Suprapubic skin (tissue), 4 donors: ENCODE measurements around the gene SETDB2. TPM values are rescaled to one million over a fixed set of nuclear protein-coding genes. Genes with fewer than 3 reads are reported as not detected.
A peak's percentile ranks its signal among the peaks of the same experiment; 100 is the strongest.

ENCODE experiments used
- DNase-seq, 2 donors: peaks; one replicate each; pipeline ENCODE4 v3.0.0-alpha.2; 2019; ENCODE audit warnings: low spot score in 2 of 2
- H3K27ac ChIP-seq: fragments of 200-600 bp; sonication (generic); one replicate; pipeline ENCODE4 v1.5.1; 2019
- H3K27me3 ChIP-seq: fragments of 200-600 bp; sonication (generic); one replicate; pipeline ENCODE4 v1.5.1; 2019
- H3K36me3 ChIP-seq: fragments of 200-600 bp; sonication (generic); one replicate; pipeline ENCODE4 v1.5.1; 2019
- H3K4me1 ChIP-seq: fragments of 200-600 bp; sonication (generic); one replicate; pipeline ENCODE4 v1.5.1; 2019
- H3K4me3 ChIP-seq: fragments of 200-600 bp; sonication (generic); one replicate; pipeline ENCODE4 v1.5.1; 2019; ENCODE audit warnings: mild to moderate bottlenecking
- H3K9me3 ChIP-seq: fragments of 200-600 bp; sonication (generic); one replicate; pipeline ENCODE4 v1.5.1; 2019
- EP300 ChIP-seq: sonication (generic); formaldehyde crosslinking; IDR thresholded peaks from one replicate; pipeline ENCODE4 v1.6.1; 2017; ENCODE audit warnings: antibody characterized with exemption
- POLR2A ChIP-seq, 2 donors: fragments of 450-650 bp; IDR thresholded peaks; one replicate each; pipeline ENCODE4 v1.6.1; 2017; ENCODE audit warnings: antibody characterized with exemption in 2 of 2, mild to moderate bottlenecking in 2 of 2, moderate library complexity in 2 of 2
- POLR2AphosphoS5 ChIP-seq, 3 donors: sonication (generic); formaldehyde crosslinking; IDR thresholded peaks; one replicate each; pipeline ENCODE4 v1.6.1; 2017; ENCODE audit warnings: antibody characterized with exemption in 3 of 3
- WGBS: methylation state at CpG from one replicate; pipeline ENCODE4 v1.1.5; 2018; 5-methylcytosine and 5-hydroxymethylcytosine counted together
- total RNA-seq, 4 donors: library from RNA; depleted of rRNA; stranded (reverse); fragments of >200 nt; gene quantifications; one replicate each; pipeline ENCODE4 v1.1.0, GENCODE V29; 2016
- TF ChIP-seq, protein P1 (sequence below), 2 donors: fragments of 200-600 bp in 1 of 2; fragments of 450-650 bp in 1 of 2; sonication (generic) in 1 of 2; IDR thresholded peaks; one replicate each; pipeline ENCODE4 v1.5.1; 2016 to 2019; ENCODE audit warnings: antibody characterized with exemption in 2 of 2, mild to moderate bottlenecking in 1 of 2, moderate library complexity in 1 of 2

Gene SETDB2
- total RNA-seq, 4 donors from 2014 or later: 5.3 to 19.8 (median 11.0) TPM

- Histone ChIP-seq H3K27me3 (no peaks in the 10 kb centered on the region), H3K9me3 (no peaks in the 10 kb centered on the region), H3K4me3 (peak overlapping the region; percentile 70), H3K4me1 (peaks cover 38% of the 10 kb centered on the region), H3K36me3 (no peaks in the 10 kb centered on the region), H3K27ac (peak overlapping the region; percentile 93)
- TF ChIP-seq POLR2A (IDR thresholded peaks at IDR 0.05): peak in 1 of 2 donors; percentile 45
- TF ChIP-seq, protein P1, sequence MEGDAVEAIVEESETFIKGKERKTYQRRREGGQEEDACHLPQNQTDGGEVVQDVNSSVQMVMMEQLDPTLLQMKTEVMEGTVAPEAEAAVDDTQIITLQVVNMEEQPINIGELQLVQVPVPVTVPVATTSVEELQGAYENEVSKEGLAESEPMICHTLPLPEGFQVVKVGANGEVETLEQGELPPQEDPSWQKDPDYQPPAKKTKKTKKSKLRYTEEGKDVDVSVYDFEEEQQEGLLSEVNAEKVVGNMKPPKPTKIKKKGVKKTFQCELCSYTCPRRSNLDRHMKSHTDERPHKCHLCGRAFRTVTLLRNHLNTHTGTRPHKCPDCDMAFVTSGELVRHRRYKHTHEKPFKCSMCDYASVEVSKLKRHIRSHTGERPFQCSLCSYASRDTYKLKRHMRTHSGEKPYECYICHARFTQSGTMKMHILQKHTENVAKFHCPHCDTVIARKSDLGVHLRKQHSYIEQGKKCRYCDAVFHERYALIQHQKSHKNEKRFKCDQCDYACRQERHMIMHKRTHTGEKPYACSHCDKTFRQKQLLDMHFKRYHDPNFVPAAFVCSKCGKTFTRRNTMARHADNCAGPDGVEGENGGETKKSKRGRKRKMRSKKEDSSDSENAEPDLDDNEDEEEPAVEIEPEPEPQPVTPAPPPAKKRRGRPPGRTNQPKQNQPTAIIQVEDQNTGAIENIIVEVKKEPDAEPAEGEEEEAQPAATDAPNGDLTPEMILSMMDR (IDR thresholded peaks at IDR 0.05): no peak
- TF ChIP-seq EP300: no peak
- WGBS: under 1% methylated on average over 19 of the region's 29 CpGs
- no peak for DNase-seq
Observed at GRCh38 chr13:49444524-49445395, 686 bp downstream of the SETDB2 start.

DNA sequence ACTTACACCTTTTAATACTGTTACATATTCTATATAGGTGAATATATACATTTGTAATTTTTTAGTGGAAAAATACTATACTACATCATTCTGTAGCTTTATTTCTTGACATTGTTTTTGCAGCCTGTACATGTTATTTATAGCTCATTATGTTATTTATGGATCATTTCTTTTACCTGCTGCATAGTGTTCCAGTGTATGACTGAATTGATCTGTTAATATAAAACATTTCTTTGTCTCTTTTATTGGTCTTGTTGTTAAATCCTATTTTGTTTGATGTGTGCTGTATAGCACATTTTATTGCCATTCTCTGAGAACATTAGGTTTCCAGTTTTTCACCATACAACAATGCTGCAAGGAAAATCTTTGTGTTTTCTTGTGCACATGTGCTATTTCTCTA is 2.4 kb downstream of the SETDB2 start:
- no peaks in the 10 kb centered on the region for H3K9me3 ChIP-seq
- H3K27me3 ChIP-seq: no peaks in the 10 kb centered on the region
- DNase-seq: no peak
- no peak overlapping the region for H3K4me3 ChIP-seq
- peaks cover 38% of the 10 kb centered on the region for H3K4me1 ChIP-seq
- no peak for TF ChIP-seq EP300
- no peak for TF ChIP-seq POLR2A (IDR thresholded peaks at IDR 0.05)
- no peak for TF ChIP-seq POLR2AphosphoS5 (IDR thresholded peaks at IDR 0.05)
- TF ChIP-seq, protein P1 (IDR thresholded peaks at IDR 0.05): no peak
- no peaks in the 10 kb centered on the region for H3K36me3 ChIP-seq
- no peak overlapping the region for H3K27ac ChIP-seq

DNA sequence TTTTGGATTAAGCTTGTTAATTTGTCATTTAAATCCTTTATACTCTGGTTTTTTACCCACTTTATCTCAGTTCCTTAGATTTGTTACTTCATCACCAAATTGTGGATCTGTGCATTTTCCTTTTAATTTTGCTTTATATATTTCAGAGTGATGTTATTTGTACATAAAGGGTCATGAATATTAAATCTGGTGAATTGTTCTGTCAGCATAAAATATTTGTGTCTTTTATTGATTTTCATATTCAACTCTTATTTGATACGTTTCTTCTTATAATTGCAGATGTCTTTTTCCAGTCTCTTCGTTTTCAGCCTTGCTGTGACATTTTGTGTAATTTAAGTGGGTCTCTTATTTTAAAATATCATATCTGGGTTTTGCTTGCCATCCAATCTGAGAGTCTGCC is 4.7 kb downstream of the SETDB2 start:
- no peak for DNase-seq
- no peak for TF ChIP-seq EP300
- TF ChIP-seq POLR2A (IDR thresholded peaks at IDR 0.05): no peak
- TF ChIP-seq, protein P1 (IDR thresholded peaks at IDR 0.05): no peak
- no peak for TF ChIP-seq POLR2AphosphoS5 (IDR thresholded peaks at IDR 0.05)
- WGBS: 100% methylated on average over 2 of the region's 2 CpGs
- no peak overlapping the region for H3K27ac ChIP-seq
- H3K9me3 ChIP-seq: no peaks in the 10 kb centered on the region
- H3K4me3 ChIP-seq: no peak overlapping the region
- H3K27me3 ChIP-seq: no peaks in the 10 kb centered on the region
- H3K4me1 ChIP-seq: peaks cover 30% of the 10 kb centered on the region
- H3K36me3 ChIP-seq: no peaks in the 10 kb centered on the region

DNA sequence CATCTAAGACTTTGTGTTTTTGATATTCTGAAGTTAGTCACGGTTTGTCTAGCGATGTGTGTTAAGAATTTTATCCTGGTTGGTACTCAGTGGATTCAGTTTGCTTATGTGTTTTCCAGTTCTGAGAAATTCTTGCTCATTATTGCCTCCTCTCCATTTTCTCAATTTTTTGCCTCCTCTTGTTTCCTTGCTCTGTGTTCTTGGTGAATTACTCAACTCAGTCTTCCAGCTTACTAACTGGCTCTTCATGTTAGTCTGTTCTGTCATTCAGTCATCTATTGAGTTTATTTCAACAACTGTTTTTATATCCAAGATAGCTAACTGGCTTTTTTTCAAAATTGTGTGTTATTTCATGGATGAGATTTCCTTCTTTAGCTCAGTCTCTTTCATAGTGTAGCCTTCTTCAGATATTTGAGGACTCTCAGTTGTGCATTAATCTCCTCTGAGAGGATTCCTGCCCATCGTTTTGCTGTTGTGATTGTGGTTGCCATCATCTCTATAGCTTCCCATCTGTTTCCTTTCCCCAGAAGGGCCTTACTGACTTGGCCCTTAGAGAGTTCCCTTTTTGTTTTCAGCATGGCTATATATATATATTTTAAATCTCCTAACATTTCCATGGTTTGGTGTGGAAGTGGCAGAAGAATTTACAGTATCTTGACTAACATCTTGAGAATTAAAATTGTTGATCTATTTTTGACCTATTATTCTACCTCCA is 6.2 kb downstream of the SETDB2 start:
- Histone ChIP-seq H3K27me3 (no peaks in the 10 kb centered on the region), H3K4me1 (peaks cover 29% of the 10 kb centered on the region), H3K9me3 (no peaks in the 10 kb centered on the region), H3K4me3 (no peak overlapping the region), H3K27ac (no peak overlapping the region), H3K36me3 (no peaks in the 10 kb centered on the region)
- no peak for TF ChIP-seq POLR2A (IDR thresholded peaks at IDR 0.05)
- no peak for TF ChIP-seq POLR2AphosphoS5 (IDR thresholded peaks at IDR 0.05)
- no peak for TF ChIP-seq EP300
- TF ChIP-seq, protein P1 (IDR thresholded peaks at IDR 0.05): no peak
- 88% methylated on average over 3 of the region's 3 CpGs for WGBS
- DNase-seq: no peak

DNA sequence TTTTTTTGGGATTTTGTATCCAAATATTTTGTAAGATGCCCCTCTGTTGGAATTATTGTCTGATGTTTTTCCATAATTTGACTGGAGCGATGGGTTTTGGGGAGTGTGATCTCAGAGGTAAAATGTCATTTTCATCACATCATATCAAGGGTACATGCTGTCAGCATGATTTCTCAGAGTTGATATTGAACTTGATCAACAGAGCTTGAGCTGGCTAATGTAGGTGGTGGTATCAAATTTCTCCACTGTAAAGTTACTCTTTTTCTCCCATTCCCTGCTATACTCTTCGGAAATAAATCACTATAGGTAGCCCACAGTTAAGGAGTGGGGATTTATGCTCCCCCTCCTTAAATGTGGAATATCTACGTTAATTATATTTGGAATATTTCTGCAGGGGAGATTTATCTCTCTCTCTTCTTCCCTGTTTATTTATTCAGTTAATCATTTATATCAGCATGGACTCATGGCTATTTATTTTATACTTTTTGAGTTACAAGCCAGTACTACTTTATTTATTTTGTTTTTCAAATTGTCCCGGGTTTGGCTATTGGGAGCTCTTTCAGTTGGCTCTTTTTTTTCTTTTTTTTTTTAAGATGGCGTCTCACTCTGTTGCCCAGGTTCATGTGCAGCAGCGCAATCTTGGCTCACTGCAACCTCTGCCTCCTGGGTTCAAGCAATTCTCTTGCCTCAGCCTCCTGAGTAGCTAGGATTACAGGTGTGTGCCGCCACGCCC is 8.8 kb downstream of the SETDB2 start:
- DNase-seq: no peak
- Histone ChIP-seq H3K9me3 (no peaks in the 10 kb centered on the region), H3K4me1 (peaks cover 6% of the 10 kb centered on the region), H3K4me3 (no peak overlapping the region), H3K27me3 (no peaks in the 10 kb centered on the region), H3K36me3 (no peaks in the 10 kb centered on the region), H3K27ac (no peak overlapping the region)
- WGBS: 97% methylated on average over 8 of the region's 8 CpGs
- TF ChIP-seq EP300 (no peak), POLR2AphosphoS5 (IDR thresholded peaks at IDR 0.05) (no peak), POLR2A (IDR thresholded peaks at IDR 0.05) (no peak)
- TF ChIP-seq, protein P1 (IDR thresholded peaks at IDR 0.05): no peak
